GM18517 (cell line): ENCODE results near the gene CIROP.

Experiments
- ATAC-seq: cut with Tn5 transposase; IDR thresholded peaks from one replicate; pipeline ENCODE4 v1.9.1; 2021; ENCODE audit warnings: mild to moderate bottlenecking, moderate library complexity; ENCODE audit not compliant: unreplicated experiment

Gene CIROP

DNA sequence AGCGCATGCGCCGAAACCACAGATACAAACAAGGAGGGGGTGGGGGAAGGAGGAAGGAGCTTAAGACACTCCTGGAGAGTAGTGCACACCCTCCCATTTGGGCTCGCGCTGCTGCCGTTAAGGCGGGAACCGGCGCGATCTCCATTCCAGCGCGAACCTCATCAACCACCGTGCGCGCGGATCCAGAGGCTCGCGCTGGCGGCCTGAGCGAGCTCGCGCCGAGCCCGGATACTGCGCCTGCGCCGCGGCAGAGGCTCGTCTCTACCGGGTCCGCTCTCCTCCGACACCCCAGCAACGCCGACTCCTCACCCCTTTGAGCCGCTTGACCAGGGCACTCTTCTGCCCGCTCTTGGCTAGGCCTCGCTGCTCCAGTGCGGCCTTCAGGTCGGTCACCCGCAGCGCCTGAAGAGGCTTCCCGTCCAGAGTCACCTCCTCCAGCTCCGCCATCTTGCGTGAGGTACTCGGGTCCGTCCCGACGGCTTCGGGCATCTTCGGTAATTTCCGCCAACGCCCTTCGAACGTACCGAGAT, 10.1 kb downstream of the CIROP start, which contains the start of gene ACIN1:
Gene ACIN1, minus strand, starts transcription at position 471 of the 530 bp plus-strand sequence. Its CDS starts 24 bp downstream, at position 447.
- ATAC-seq, result peak; percentile 37

DNA sequence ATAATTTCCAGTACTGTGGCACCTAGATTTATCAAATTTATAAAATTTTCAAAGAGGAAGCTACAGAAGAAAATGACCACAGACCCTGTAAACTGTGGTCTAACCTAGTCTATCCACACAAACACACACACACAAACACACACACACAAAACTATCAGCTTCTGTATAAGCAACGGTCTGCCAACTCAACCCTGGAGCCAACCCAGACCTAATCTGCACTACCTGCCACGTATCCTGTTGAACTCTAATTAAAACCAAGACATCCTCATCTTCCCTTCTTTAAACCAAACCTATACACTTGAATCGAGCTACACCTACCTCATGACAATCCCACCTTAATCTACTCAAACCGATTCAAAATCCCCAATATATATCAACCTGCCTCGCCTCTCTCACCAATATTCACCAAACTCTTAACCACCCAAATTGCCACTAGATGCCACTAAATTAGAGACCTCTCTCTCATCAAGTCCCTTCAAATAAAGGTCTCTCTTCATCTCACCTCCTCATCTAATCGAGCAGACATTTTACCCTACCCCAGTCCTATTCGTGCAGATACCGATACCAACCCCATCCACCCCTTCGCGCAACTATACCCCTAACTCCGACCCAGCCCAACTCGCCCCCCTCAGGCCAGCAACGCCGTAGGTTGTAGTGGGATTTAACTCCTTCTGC, 10.7 kb downstream of the CIROP start:
- no peak for ATAC-seq

DNA sequence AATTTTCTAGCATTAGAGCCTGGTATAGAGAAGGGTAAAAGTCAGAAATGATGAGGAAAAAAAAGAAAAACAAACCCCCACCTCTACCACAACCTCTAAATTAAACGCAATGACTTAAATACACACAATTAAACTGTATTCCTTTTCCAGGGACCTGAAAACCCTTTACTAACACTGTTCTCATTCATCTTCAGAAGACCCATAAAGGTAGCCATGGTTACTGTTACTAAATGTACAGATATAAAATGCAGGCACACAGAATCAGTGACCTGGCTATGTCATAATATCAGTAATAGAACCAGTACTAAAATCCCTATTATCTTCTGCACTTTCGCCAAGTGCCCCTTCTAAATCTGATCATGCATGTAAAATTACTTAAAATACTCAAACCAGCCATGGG, 11.3 kb downstream of the CIROP start:
- no peak for ATAC-seq

DNA sequence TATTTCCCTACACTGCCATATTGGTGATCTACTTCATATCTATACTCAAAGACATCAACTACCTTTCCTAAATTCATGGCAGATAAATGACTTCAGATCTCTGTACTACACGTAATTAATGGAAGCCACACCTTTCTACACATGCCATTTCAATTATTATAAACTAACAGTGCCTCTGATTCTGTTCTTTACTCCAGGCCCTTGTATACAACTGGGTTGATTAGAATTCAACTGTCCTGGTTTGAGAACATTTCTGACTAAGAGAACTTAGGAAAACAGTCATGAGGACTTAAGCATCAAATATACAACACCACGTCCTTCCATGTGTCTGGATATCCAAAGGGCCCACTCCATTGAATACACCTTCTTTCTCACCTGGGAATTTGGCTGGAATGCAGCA, 11.7 kb downstream of the CIROP start:
- ATAC-seq, result no peak

DNA sequence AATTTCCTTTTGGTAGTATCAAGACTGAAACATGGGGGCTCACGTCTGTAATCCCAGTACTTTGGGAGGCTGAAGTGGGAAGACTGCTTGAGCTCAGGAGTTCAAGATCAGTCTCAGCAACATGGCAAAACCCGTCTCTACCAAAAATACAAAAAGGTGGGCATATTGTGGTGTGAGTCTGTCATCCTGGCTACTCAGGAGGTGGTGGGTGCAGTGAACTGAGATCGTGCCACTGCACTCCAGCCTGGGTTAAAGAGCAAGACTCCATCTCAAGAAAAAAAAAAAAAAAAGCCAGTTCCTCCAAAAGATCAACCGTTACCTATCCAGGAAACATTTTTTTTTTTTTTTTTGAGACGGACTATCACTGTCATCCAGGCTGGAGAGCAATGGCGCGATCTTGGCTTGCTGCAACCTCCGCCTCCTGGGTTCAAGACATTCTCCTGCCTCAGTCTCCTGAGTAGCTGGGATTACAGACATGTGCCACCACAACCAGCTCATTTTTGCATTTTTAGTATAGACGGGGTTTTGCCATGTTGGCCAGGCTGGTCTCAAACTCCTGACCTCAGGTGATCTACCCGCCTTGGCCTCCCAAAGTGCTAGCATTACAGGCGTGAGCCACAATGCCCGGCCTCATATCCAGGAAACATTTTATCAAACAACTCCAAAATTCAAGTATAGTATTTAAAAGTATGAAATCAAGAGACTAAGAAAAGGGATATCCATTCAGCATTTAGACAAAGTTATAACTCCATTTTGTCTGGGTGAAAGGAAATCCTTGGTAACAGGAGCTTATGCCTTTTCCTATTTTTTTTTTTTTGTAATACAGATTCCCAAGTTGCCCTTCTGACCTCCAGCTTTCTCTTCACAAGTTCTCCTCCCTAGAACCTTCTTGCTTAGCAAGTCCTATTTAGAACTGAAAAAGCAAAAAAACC, 13.2 kb downstream of the CIROP start:
- no peak for ATAC-seq

DNA sequence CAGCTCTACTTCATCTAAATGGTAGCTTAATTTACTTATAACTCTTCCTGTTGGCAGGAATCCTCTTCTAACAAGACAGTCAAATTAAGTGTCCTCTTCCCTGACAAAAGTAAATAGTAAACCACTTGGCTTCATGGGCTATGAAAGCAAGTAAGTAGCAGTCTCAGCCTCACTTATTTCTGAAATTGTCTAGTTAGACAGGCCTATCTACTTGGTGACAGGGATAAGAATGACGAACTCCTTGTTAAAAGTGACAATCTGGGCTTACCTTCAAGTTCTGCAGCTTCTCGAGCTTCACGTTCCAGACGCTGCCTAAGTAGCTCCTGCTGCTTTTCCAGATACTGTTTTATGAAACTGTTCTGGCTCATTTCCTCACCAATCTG, 14.5 kb downstream of the CIROP start:
- ATAC-seq, result no peak

DNA sequence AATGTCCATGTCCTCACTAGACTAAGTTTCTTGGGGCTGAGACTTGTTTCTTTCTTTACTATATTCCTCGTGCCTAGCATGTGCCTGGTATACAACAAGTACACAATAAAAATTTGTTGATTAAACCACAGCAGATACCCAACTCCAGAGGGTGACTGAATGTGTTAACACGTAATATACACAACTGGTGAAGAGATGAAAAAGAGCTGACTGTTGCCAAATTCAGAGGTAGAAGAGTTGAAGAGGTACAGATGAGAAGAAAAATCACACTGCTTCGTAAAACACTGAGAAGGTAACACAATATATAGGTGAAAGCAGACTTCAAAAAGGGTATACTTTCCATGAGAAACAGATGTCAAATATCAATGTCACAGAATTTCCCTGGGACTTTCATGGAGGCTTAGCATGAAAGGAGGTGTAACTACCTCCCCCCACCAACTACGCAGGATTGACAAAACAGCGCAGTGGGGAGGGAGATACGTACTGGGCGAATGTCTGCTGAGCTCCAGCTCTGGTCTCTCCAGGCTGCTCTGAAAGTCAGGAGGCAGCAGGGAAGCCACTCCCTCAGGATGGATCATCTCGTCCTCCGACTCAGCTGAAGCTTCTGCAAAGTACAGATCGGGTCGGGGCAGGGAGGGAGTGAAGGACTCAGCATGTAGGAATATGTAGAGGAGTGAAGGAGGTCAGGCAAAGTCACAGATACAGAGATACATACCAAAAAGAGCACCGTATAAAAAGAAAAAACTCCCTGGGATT, 15.1 kb downstream of the CIROP start:
- ATAC-seq, result no peak

DNA sequence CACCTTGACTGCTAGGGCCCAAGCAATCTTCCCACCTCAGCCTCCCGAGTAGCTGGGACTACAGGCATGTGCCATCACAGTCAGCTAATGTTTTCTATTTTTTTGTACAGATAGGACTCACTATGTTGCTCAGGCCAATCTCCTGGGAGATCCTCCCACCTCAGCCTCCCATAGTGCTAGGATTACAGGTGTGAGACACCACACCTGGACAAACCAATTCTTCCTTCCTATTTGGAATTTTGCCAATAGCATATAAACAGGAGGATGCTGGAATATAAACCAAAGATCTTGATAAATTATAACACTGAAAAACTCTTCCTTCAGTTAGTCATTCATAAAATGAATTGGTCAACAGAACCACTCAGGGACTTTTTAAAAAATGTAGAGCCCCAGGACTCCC, 18.2 kb downstream of the CIROP start:
- ATAC-seq, result no peak

DNA sequence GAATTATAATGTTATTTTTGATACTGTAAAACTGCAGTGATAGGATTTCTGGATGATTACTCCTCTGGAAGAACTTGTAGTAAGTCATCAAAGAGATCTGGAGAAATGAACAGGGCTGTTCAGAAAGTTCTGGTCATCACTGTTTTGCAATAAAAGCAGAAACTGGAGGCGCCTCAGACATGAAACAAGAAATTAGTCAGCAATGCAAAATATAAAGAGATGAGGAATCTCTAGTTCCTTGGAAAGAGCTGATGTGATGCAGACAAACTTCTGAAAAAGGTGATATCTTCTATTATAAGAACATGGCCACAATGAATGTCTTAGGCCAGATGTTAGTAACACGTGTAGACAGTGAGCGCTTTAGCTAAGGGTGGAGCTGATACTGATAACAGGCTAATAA, 19.3 kb downstream of the CIROP start:
- no peak for ATAC-seq

DNA sequence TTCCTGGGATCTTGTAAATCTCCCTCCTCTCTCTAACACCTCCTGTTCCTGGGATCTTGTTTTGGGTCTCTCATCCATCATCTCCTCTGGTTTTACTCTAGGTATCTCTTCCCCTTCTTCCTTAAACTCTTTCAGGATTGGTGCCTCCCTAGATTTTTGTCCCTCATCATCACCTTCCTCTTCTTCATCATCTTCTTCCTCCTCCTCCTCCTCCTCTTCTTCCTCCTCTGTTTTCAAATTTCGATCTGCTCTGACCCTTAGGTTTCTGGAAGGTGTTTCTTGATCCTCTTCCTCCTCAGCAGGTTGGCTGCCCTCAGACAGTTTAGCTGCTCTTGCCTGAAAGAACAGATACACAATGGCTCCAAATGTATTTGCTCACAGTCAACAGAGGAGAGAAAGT, 24.3 kb downstream of the CIROP start:
- no peak for ATAC-seq

DNA sequence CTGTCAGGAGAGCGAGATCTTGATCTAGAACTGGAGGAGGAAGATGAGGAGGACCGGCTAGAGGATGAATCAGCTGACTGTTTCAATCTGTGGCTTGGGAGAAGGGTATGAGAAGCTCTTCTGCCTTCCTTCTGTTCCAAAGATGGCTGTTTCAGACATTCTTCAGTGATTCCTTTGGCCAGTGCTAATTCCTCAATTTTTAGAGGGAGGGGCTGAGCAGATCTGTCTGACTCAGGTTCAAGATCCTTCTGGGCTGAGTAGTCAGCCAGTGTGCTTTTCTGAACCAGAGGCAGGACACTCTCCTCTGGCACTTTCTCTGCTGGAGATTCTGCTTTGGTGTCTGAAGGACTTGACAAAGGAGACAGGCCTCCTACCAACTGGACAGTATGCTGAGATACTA, 25.1 kb downstream of the CIROP start:
- ATAC-seq, result no peak

DNA sequence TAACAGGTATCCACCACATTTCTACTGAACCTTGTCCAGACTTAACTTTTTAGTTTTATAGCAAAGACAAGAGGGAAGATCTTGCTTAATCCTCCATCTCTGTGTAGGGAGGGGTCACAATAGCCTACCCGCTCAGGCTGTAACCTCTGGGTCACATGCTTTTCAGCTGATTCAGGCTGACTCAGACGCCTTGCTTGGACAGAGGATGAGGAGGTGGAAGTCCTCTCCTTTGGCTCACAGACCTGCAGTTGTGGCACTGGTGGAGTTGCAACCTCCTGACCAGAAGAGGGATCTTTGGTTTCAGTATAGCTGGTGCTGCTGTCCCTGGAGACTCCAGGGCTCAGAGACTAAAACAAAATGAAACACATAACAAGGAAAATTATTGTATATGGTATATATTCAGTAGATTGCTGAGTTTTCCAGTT, 26.1 kb downstream of the CIROP start:
- ATAC-seq, result no peak

DNA sequence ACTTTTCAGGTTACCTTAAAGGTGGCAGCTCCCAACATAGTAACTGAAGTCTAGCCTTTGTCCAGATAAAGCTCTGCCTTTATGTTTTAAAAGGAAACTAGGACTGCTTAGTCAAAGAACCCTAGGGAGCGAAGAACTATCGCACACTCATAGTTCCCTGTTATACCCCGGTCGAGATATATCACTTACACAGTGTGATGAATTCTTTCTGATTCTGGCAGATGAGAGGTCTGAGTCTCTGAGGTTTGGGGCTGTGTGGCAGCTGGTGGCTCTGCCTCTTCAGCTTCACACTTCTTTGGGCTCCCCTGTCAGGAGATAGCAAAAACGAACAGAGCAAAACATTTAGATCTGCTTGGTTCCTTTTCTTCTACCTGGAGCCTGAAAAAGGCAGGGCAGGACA, 26.8 kb downstream of the CIROP start:
- ATAC-seq, result no peak

DNA sequence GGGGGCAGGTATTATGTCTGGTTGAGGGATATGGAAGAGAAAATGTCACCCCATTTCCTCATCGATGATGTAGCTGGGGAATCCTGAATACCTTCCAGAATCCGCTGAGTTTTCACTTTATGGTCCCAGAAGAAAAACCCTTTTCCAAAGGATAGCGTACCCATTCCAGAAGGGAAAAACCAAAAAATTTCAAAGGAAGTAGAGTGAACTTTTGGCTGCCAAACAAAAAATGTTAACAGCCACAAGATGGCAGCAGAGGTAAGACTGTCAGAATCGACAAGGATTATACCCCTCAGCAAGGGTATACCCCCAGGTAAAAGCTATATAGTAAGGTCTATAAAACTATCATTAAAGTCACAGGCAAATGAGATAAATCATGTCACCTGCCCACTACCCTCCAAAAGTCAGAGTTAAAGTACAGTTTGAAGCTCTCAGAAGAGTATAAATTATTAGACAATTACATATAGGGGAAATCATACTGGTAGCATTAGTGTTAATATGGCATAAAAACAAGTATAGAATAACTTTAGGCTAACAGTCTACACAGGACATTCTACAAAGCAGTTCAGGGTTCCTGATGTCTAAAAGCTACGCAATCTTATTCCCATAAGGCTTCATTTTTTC, 27.9 kb downstream of the CIROP start:
- ATAC-seq, result no peak

DNA sequence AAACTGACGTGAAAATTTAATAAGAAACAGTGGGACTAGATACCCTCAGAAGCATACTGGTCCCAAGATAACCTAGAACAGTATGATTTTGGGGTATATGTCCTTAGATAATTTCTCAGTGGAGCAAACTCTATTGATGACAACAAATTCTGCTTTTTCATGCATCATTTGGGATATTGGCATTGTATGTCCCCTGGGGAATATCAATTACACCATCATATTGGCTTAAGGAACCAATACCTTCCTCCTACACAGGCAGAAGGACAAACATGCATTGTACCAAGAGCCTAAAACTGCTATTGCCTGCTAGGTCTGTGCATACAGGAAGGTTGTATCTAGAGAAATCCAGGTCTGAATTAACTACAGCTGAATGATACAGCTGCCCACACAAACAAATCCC, 29.9 kb downstream of the CIROP start:
- no peak for ATAC-seq

DNA sequence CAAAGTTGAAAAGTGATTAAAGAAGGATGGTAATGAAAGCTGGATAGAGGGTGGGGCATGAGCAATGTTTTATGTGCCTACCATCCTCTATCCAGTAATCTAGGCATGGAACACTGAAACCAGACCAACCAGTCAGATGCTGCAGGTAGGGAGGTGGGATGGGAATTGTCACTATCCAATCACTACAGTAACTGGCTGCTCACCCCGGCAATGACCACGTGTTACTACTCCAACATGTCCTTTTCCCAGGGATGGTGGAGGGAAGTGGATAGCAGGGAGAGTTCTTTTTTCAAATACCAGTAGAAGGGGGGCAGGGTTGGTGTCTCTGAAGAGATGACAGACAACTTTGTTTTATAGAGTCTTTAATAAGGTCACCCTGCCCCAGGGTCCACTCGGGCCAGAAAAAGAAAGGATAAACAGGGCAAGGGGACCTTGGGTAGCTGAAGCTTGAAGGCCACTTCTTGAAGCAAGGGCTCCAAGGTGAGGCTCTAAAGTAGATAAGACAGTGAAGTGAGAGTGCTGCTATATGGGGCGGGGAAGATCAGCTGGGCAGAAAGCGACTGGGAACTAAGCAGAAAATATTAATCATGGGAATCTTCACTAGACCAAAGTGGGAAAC, 32.8 kb downstream of the CIROP start:
- no peak for ATAC-seq

DNA sequence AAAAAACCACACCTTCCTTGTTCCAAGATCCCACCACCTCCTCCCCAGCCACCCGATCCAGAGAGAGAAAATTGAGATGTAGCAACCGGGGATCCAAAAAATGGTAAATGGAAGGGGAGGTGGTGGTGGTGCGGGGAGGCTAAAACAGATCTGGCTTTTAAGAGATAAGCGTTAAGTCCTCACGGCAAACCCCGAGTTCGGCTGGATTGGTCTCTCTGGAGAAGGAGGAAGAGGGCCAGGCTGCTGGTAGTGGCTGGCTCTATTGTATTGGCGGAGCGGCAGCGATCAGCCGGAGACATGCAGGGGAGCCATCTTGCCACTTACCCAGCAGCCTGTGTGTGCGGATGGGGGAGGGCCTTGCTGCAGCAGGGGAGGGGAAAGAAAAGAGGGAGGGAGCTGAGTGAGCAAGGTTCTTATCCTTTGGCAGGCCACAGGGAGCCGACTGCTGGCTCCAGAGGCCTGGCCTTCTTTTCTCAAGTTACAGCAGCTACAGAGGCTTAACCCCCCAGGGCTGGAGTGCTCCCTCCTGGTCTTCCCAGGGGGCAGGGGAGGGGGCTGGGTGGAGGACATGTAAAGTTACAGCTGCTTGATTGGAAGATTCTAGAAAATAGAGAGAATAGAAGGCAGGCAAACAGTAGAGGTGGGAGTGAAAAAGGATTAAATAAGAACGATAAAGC, 33.4 kb downstream of the CIROP start:
- ATAC-seq, result peak; percentile 73

DNA sequence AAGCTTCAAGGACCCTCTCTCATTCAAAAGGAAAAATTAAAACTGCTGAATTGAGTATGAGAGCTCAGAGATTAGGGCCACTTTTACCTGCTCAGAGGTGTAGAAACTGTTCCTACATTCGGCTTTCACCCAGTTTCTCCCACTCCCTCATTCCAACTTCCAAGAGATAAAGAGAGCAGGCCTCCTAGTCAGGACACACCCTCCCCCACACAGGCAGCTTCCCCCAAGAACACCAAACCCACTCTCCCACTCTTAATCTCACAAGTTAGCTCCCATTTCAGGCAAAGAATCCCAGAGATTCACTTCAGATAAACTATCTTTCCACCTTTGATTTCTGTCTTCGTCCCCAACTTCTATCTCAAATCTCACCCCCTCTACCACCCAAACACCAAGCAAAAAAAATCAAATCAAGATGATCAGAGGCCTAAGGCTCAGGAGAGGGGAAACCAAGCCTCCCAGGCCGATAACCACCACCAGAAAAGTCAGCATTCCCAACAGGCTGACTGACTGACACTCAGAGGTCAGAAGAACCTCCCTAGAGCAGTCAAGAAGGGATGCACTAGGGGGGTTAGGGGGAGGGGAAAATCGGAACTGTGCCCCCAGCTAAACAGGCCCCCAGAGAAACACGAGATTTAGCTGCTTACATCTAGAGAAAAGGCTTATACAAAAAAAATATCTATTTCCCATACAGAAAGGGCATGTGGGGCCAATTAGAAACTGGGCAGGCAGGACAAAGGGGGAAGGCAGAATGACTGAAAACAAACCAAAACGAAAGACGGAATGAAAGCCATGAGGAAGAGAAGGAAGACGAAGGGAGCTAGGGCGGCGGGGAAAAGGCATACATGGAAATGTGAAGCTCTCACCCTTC, 34.3 kb downstream of the CIROP start:
- no peak for ATAC-seq

DNA sequence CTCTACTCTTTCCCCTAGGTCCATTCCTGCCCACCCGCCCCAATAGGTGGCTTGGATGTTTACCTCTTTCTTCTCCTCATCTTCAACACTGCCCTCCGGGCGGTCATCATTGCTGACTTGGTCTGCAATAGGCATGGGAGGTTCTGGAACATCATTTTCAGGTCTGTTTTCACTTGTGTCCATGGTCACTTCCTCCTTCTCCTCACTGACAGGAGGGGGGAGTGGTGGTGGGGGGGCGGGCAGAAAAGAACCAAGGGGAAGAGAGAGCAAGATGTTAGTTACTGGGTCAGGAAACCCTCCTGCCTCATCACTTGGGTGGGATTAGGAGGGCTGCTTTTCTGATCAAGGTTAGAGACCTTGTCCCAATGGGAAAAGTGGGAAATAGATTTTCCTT, 35.4 kb downstream of the CIROP start:
- ATAC-seq, result no peak
